GM10248 (cell line): Measurements from ENCODE around the gene RHOBTB3.
"Not testable (repeated sequence)": the region's sequence is repeated elsewhere in the genome, so short reads cannot be mapped to it uniquely, and the experiment has no call there.

Experiments
- CTCF ChIA-PET: fragments of 300-600 bp; sonication (Branson Sonifier 250); formaldehyde crosslinking; extraction: SDS; loops from one replicate; lab custom pipeline; 2021; ENCODE audit warnings: antibody characterized with exemption; lab: Yijun Ruan, JAX
- POLR2A ChIA-PET: fragments of 350-650 bp; sonication (Branson Sonifier 250); formaldehyde crosslinking; extraction: SDS; loops from one replicate; lab custom pipeline; 2020; ENCODE audit warnings: antibody characterized with exemption; lab: Yijun Ruan, JAX
- DNase-seq: peaks from one replicate; pipeline ENCODE4 v3.0.0; 2012; ENCODE audit errors: extremely low spot score
- CTCF ChIP-seq: IDR thresholded peaks from 2 replicates; pipeline ENCODE4 v1.5.1; 2012; ENCODE audit warnings: mild to moderate bottlenecking, low read depth; ENCODE audit errors: extremely low read depth, missing control alignments, control extremely low read depth

The RHOBTB3 gene

GRCh38 chr5:95808686-95809413 lies 77.7 kb downstream of the RHOBTB3 start:
- ChIA-PET CTCF (interaction anchor here (0.9 to 9.9 kb wide), 12 partner anchors 12 to 162 kb away, joined by 3 to 68 read pairs (median 6); partner anchors contain the start of genes GLRX and RFESD), POLR2A (interaction anchor here (0.8 to 2.9 kb wide), 3 partner anchors 10 to 186 kb away, joined by 4 to 13 read pairs (median 5); partner anchors contain the start of gene GLRX)
- peak; percentile 88 for DNase-seq
- no peak for TF ChIP-seq CTCF

GRCh38 chr5:95809414-95809960 lies 78.4 kb downstream of the RHOBTB3 start:
- no peak for TF ChIP-seq CTCF
- ChIA-PET POLR2A (interaction anchor here (2.9 kb wide), 1 partner anchor 10 kb away, joined by 13 read pairs; no protein-coding TSS in a partner anchor), CTCF (interaction anchor here (1.4 to 9.9 kb wide), 4 partner anchors 12 to 145 kb away, joined by 6 to 68 read pairs (median 34); partner anchors contain the start of gene GLRX)
- no peak for DNase-seq

- ChIA-PET CTCF (interaction anchor here (1.0 to 9.9 kb wide), 4 partner anchors 11 to 146 kb away, joined by 3 to 68 read pairs (median 34); partner anchors contain the start of gene GLRX), POLR2A (interaction anchor here (1.0 to 2.9 kb wide), 2 partner anchors 9 to 11 kb away, joined by 4 to 13 read pairs; no protein-coding TSS in a partner anchor)
- TF ChIP-seq CTCF, result no peak
- DNase-seq, result no peak
Observed at GRCh38 chr5:95810305-95811125, 79.4 kb downstream of the RHOBTB3 start.

GRCh38 chr5:95811126-95811423 lies 79.9 kb downstream of the RHOBTB3 start:
- DNase-seq, result not testable (repeated sequence)
- CTCF ChIA-PET, result interaction anchor here (8.5 to 9.9 kb wide), 2 partner anchors 10 to 29 kb away, joined by 61 to 68 read pairs; partner anchors contain the start of gene GLRX
- POLR2A ChIA-PET, result interaction anchor here (2.9 kb wide), 1 partner anchor 8 kb away, joined by 13 read pairs; no protein-coding TSS in a partner anchor

GRCh38 chr5:95811461-95812073 lies 80.4 kb downstream of the RHOBTB3 start:
- DNase-seq, POLR2A ChIA-PET: not testable (repeated sequence)
- CTCF ChIA-PET, result interaction anchor here (0.8 to 9.9 kb wide), 6 partner anchors 10 to 165 kb away, joined by 4 to 68 read pairs (median 8); partner anchors contain the start of genes GLRX and RFESD

- DNase-seq, result no peak
- POLR2A ChIA-PET, result no interaction called here
- CTCF ChIA-PET, result interaction anchor here (0.8 to 9.9 kb wide), 6 partner anchors 9 to 165 kb away, joined by 3 to 68 read pairs (median 5); partner anchors contain the start of genes GLRX and RFESD
- no peak for TF ChIP-seq CTCF
Observed at GRCh38 chr5:95812074-95812471, 80.9 kb downstream of the RHOBTB3 start.

- DNase-seq, POLR2A ChIA-PET: not testable (repeated sequence)
- CTCF ChIA-PET, result interaction anchor here (0.9 to 2.0 kb wide), 6 partner anchors 9 to 166 kb away, joined by 3 to 9 read pairs (median 4); partner anchors contain the start of genes GLRX and RFESD
Observed at GRCh38 chr5:95813035-95813434, 81.9 kb downstream of the RHOBTB3 start.
